Ecto neural progenitor cell (in vitro differentiated cells): ENCODE results near the gene CABP1.

Experiments
- DNase-seq: peaks from one replicate; pipeline ENCODE4 v3.0.0-alpha.2; 2018; ENCODE audit warnings: low spot score

CABP1 gene

GRCh38 chr12:120631097-120631496, 9.3 kb upstream of the CABP1 start:
- DNase-seq: no peak

- DNase-seq: peak; percentile 91
Measured at GRCh38 chr12:120640861-120641833, 721 bp downstream of the CABP1 start.

GRCh38 chr12:120642121-120642520, 1.7 kb downstream of the CABP1 start:
- DNase-seq: no peak

- no peak for DNase-seq
Measured at GRCh38 chr12:120642826-120643225, 2.4 kb downstream of the CABP1 start.

- no peak for DNase-seq
Measured at GRCh38 chr12:120643574-120643973, 3.1 kb downstream of the CABP1 start.

GRCh38 chr12:120646044-120646443, 5.6 kb downstream of the CABP1 start:
- no peak for DNase-seq

GRCh38 chr12:120647375-120647755, 6.9 kb downstream of the CABP1 start:
- DNase-seq: no peak

GRCh38 chr12:120649442-120650232, 9.2 kb downstream of the CABP1 start:
- peak; percentile 75 for DNase-seq

- no peak for DNase-seq
Measured at GRCh38 chr12:120650233-120650690, 9.8 kb downstream of the CABP1 start.

- no peak for DNase-seq
Measured at GRCh38 chr12:120651821-120652220, 11.4 kb downstream of the CABP1 start.

GRCh38 chr12:120652656-120653435, 12.4 kb downstream of the CABP1 start:
- no peak for DNase-seq

- no peak for DNase-seq
Measured at GRCh38 chr12:120653611-120654010, 13.2 kb downstream of the CABP1 start.

- no peak for DNase-seq
Measured at GRCh38 chr12:120654656-120655055, 14.2 kb downstream of the CABP1 start.

- DNase-seq: no peak
Measured at GRCh38 chr12:120656008-120656407, 15.6 kb downstream of the CABP1 start.

- no peak for DNase-seq
Measured at GRCh38 chr12:120658286-120659150, 18.1 kb downstream of the CABP1 start.

- no peak for DNase-seq
Measured at GRCh38 chr12:120659151-120659525, 18.7 kb downstream of the CABP1 start.

GRCh38 chr12:120661432-120661831, 21.0 kb downstream of the CABP1 start:
- DNase-seq: no peak

- no peak for DNase-seq
Measured at GRCh38 chr12:120662879-120663278, 22.5 kb downstream of the CABP1 start.

- no peak for DNase-seq
Measured at GRCh38 chr12:120663741-120664140, 23.3 kb downstream of the CABP1 start.

GRCh38 chr12:120666571-120667390, 26.4 kb downstream of the CABP1 start:
- no peak for DNase-seq
